H1 (cell line): ENCODE data around the gene NDRG2. TPM values are rescaled to one million over a fixed set of nuclear protein-coding genes. Genes with fewer than 3 reads are reported as not detected.

Experiments
- CTCF ChIA-PET: fragments of 300-600 bp; sonication (Branson Sonifier 250); formaldehyde crosslinking; loops from one replicate; lab custom pipeline; 2021; ENCODE audit not compliant: partially characterized antibody; lab: Charles Lee
- POLR2A ChIA-PET: fragments of 300-600 bp; sonication (Branson Sonifier 250); formaldehyde crosslinking; loops from one replicate; lab custom pipeline; 2021; ENCODE audit warnings: inconsistent platforms; ENCODE audit not compliant: partially characterized antibody; lab: Charles Lee
- DNase-seq, 2 experiments: peaks; one replicate each; pipeline versions ENCODE4 v3.0.0 to v3.0.0-alpha.2; 2010 to 2022; ENCODE audit warnings: low spot score in 2 of 2, low read depth in 1 of 2, mixed read lengths in 1 of 2
- FAIRE-seq: peaks from 2 replicates; lab custom pipeline; 2011; peaks lifted over from hg19 to GRCh38; lab: Jason Lieb, UNC
- H2AFZ ChIP-seq: 2 replicates; pipeline ENCODE4 v1.8.1; 2012; ENCODE audit warnings: low read length, inconsistent platforms
- H2AK5ac ChIP-seq: 2 replicates; pipeline ENCODE4 v1.6.1; 2013; ENCODE audit warnings: low read depth, low read length
- H2BK120ac ChIP-seq: replicated peaks from 2 replicates; pipeline ENCODE3; 2013; ENCODE audit warnings: low read depth, low read length, inconsistent platforms
- H2BK12ac ChIP-seq: 2 replicates; pipeline ENCODE4 v1.6.1; 2013; ENCODE audit warnings: low read depth, low read length
- H2BK15ac ChIP-seq: 2 replicates; pipeline ENCODE4 v1.6.1; 2013; ENCODE audit warnings: low read length
- H2BK20ac ChIP-seq: 2 replicates; pipeline ENCODE4 v1.6.1; 2013; ENCODE audit warnings: low read length
- H2BK5ac ChIP-seq: 2 replicates; pipeline ENCODE4 v1.6.1; 2013; ENCODE audit warnings: low read depth, low read length
- H3K14ac ChIP-seq: 2 replicates; pipeline ENCODE4 v1.6.1; 2013; ENCODE audit warnings: inconsistent platforms; ENCODE audit not compliant: insufficient read length
- H3K18ac ChIP-seq: 2 replicates; pipeline ENCODE4 v1.6.1; 2013; ENCODE audit warnings: low read length; ENCODE audit errors: extremely low read depth
- H3K23ac ChIP-seq: 2 replicates; pipeline ENCODE4 v1.6.1; 2013; ENCODE audit warnings: inconsistent platforms; ENCODE audit not compliant: insufficient read length
- H3K23me2 ChIP-seq: 2 replicates; pipeline ENCODE4 v1.6.1; 2013; ENCODE audit warnings: low read depth, low read length
- H3K27ac ChIP-seq: 2 replicates; pipeline ENCODE4 v1.6.1; 2011; ENCODE audit warnings: low read depth, low read length, inconsistent platforms
- H3K27me3 ChIP-seq, 4 experiments: replicated peaks in 1 of 4; 1 replicate in 1 of 4; 2 replicates in 3 of 4; pipeline versions ENCODE4 v1.6.1 to v1.8.1; 2011 to 2013; ENCODE audit warnings: low read length in 3 of 4, mild to moderate bottlenecking in 3 of 4, inconsistent platforms in 2 of 4, mixed read lengths in 2 of 4, moderate library complexity in 1 of 4; ENCODE audit not compliant: control insufficient read depth in 3 of 4, insufficient read depth in 3 of 4; ENCODE audit errors: extremely low read depth in 1 of 4
- H3K36me3 ChIP-seq, 4 experiments: 2 replicates each; pipeline versions ENCODE4 v1.6.1 to v1.8.1; 2011 to 2013; ENCODE audit warnings: mild to moderate bottlenecking in 4 of 4, low read length in 3 of 4, moderate library complexity in 2 of 4, control low read depth in 1 of 4, inconsistent platforms in 1 of 4; ENCODE audit not compliant: insufficient read depth in 4 of 4, control insufficient read depth in 2 of 4
- H3K4ac ChIP-seq: replicated peaks from 2 replicates; pipeline ENCODE3; 2013; ENCODE audit warnings: low read length, low read depth, mixed read lengths, inconsistent platforms; ENCODE audit not compliant: insufficient read length
- H3K4me1 ChIP-seq, 4 experiments: replicated peaks in 1 of 4; 1 replicate in 1 of 4; 2 replicates in 3 of 4; pipeline versions ENCODE4 v1.6.1 to v1.8.1; 2011 to 2013; ENCODE audit warnings: low read length in 3 of 4, inconsistent platforms in 2 of 4, mixed read lengths in 1 of 4; ENCODE audit not compliant: insufficient read depth in 4 of 4, control insufficient read depth in 3 of 4
- H3K4me2 ChIP-seq, 2 experiments: 2 replicates each; pipeline versions ENCODE4 v1.6.1 to v1.8.1; 2011 to 2013; ENCODE audit warnings: low read depth in 2 of 2, low read length in 2 of 2, control low read depth in 1 of 2, inconsistent platforms in 1 of 2, mild to moderate bottlenecking in 1 of 2; ENCODE audit not compliant: insufficient read depth in 1 of 2
- H3K4me3 ChIP-seq, 4 experiments: fragments of 200-600, 300-600 bp in 1 of 4; sonication (generic), shearing (Covaris generic), sonication (Bioruptor Twin) in 1 of 4; 2 replicates each; pipeline versions ENCODE4 v1.5.1 to v1.8.1; 2011 to 2016; ENCODE audit warnings: low read length in 4 of 4, low read depth in 3 of 4, control low read depth in 2 of 4, inconsistent platforms in 2 of 4, mild to moderate bottlenecking in 2 of 4, mixed read lengths in 1 of 4, moderate library complexity in 1 of 4; ENCODE audit not compliant: insufficient read depth in 2 of 4; ENCODE audit errors: extremely low read depth in 1 of 4
- H3K56ac ChIP-seq: replicated peaks from 2 replicates; pipeline ENCODE3; 2013; ENCODE audit warnings: low read depth, mild to moderate bottlenecking, mixed read lengths, low read length, inconsistent platforms; ENCODE audit not compliant: insufficient read length
- H3K79me1 ChIP-seq: 2 replicates; pipeline ENCODE4 v1.6.1; 2013; ENCODE audit warnings: low read depth, low read length, control low read depth
- H3K79me2 ChIP-seq, 2 experiments: 2 replicates each; pipeline versions ENCODE4 v1.6.1 to v1.8.1; 2012 to 2013; ENCODE audit warnings: low read length in 2 of 2, mild to moderate bottlenecking in 2 of 2, inconsistent platforms in 1 of 2; ENCODE audit not compliant: insufficient read depth in 2 of 2, control insufficient read depth in 1 of 2
- H3K9ac ChIP-seq, 4 experiments: replicated peaks in 1 of 4; 1 replicate in 1 of 4; 2 replicates in 3 of 4; pipeline versions ENCODE4 v1.6.1 to v1.8.1; 2011 to 2013; ENCODE audit warnings: low read depth in 3 of 4, low read length in 3 of 4, control low read depth in 2 of 4, mild to moderate bottlenecking in 2 of 4, moderate library complexity in 2 of 4, inconsistent platforms in 1 of 4; ENCODE audit errors: extremely low read depth in 1 of 4
- H3K9me3 ChIP-seq, 2 experiments: 2 replicates each; pipeline versions ENCODE4 v1.6.1 to v1.8.1; 2012 to 2013; ENCODE audit warnings: mild to moderate bottlenecking in 2 of 2, moderate library complexity in 2 of 2, control low read depth in 1 of 2, inconsistent platforms in 1 of 2, low read depth in 1 of 2, low read length in 1 of 2, mixed read lengths in 1 of 2; ENCODE audit not compliant: insufficient read depth in 2 of 2
- H4K20me1 ChIP-seq, 2 experiments: replicated peaks in 1 of 2; 2 replicates each; pipeline versions ENCODE3 to v1.8.1; 2011 to 2013; ENCODE audit warnings: inconsistent platforms in 2 of 2, low read length in 2 of 2, mild to moderate bottlenecking in 1 of 2; ENCODE audit not compliant: insufficient read depth in 2 of 2, control insufficient read depth in 1 of 2
- H4K5ac ChIP-seq: 2 replicates; pipeline ENCODE4 v1.6.1; 2013; ENCODE audit warnings: low read length, low read depth, mixed read lengths, inconsistent platforms; ENCODE audit not compliant: insufficient read length
- H4K8ac ChIP-seq: 2 replicates; pipeline ENCODE4 v1.8.0; 2013; ENCODE audit warnings: mild to moderate bottlenecking, moderate library complexity, low read length, inconsistent platforms; ENCODE audit not compliant: insufficient read depth; ENCODE audit errors: extremely low read depth
- H4K91ac ChIP-seq: replicated peaks from 2 replicates; pipeline ENCODE3; 2013; ENCODE audit warnings: low read length, mixed read lengths, inconsistent platforms; ENCODE audit not compliant: insufficient read length
- ATF2 ChIP-seq: IDR thresholded peaks from 2 replicates; pipeline ENCODE4 v1.6.1; 2012; ENCODE audit warnings: low read length, inconsistent platforms
- CBX8 ChIP-seq: fragments of 300-800, 300-1000 bp; sonication (generic); IDR thresholded peaks from 2 replicates; pipeline ENCODE4 v1.7.1; 2016; ENCODE audit warnings: low read depth, low read length, borderline replicate concordance
- CHD1 ChIP-seq: IDR thresholded peaks from 2 replicates; pipeline ENCODE4 v1.6.1; 2012; ENCODE audit warnings: low read depth, low read length, improper control_type of control experiment
- GTF2F1 ChIP-seq: IDR thresholded peaks from 2 replicates; pipeline ENCODE4 v1.6.1; 2012; ENCODE audit warnings: low read depth, low read length, improper control_type of control experiment, borderline replicate concordance
- JUN ChIP-seq: IDR thresholded peaks from 2 replicates; pipeline ENCODE4 v1.6.1; 2011; ENCODE audit warnings: low read depth, mild to moderate bottlenecking, improper control_type of control experiment, low read length
- KDM5A ChIP-seq: fragments of 200-600 bp; IDR thresholded peaks from 2 replicates; pipeline ENCODE4 v1.7.1; 2012; ENCODE audit warnings: mild to moderate bottlenecking, low read length, inconsistent platforms, mixed read lengths
- NANOG ChIP-seq: IDR thresholded peaks from 2 replicates; pipeline ENCODE4 v1.6.1; 2011; ENCODE audit warnings: low read length, low read depth, mild to moderate bottlenecking, inconsistent platforms; ENCODE audit not compliant: insufficient read depth, poor library complexity, severe bottlenecking
- NRF1 ChIP-seq: IDR thresholded peaks from 2 replicates; pipeline ENCODE4 v1.6.1; 2011; ENCODE audit warnings: mild to moderate bottlenecking, low read depth, low read length, improper control_type of control experiment
- SAP30 ChIP-seq: fragments of 300-600 bp; sonication (generic); IDR thresholded peaks from 2 replicates; pipeline ENCODE4 v1.7.1; 2012; ENCODE audit warnings: low read length, moderate library complexity, mild to moderate bottlenecking, inconsistent platforms; ENCODE audit not compliant: insufficient read depth, insufficient replicate concordance
- WGBS, 2 experiments: shearing (Covaris generic) in 1 of 2; methylation state at CpG; one replicate each; pipeline versions ENCODE4 v1.1.6 to v1.1.7; 2013 to 2015; ENCODE audit warnings: low lambda C conversion rate in 2 of 2, mixed read lengths in 2 of 2, inconsistent platforms in 1 of 2, low coverage in 1 of 2, missing lambda C conversion rate in 1 of 2; ENCODE audit not compliant: insufficient replicate concordance in 2 of 2, insufficient coverage in 1 of 2, insufficient read length in 1 of 2; ENCODE audit errors: extremely low coverage in 1 of 2, missing lambda C conversion rate in 1 of 2; 5-methylcytosine and 5-hydroxymethylcytosine counted together
- polyA plus RNA-seq, 7 experiments: library from polyadenylated mRNA; depleted of rRNA in 3 of 7; stranded (reverse) in 5 of 7; unstranded in 2 of 7; fragments of >200 nt in 5 of 7; fragments of 200-250 nt in 2 of 7; gene quantifications; 1 replicate in 5 of 7; 2 replicates in 1 of 7; 4 replicates in 1 of 7; pipeline versions ENCODE4 v1.2.1 to v1.2.3, GENCODE V29; 2011 to 2013; ENCODE audit warnings: missing spikeins in 2 of 7, mixed read lengths in 2 of 7
- total RNA-seq: library from RNA; stranded (reverse); fragmentation: NEBNext Ultra II Directional; extraction: Animal tissue kit (Norgen Biotek cat#: 25700); gene quantifications from 2 replicates; pipeline ENCODE4 v1.2.1, GENCODE V29; 2021

Gene NDRG2
- total and polyA plus RNA-seq, 2 of the 8 experiments (the other 6 are each of a cell fraction or from before 2014, with no cell fraction given) = 29.9 to 48.6 TPM

GRCh38 chr14:21036751-21037150 is 11.9 kb upstream of the NDRG2 start:
- Histone ChIP-seq H2BK120ac (no peak overlapping the region), H3K14ac (no peak overlapping the region), H4K20me1 (no peaks in the 10 kb centered on the region), H3K4me2 (no peak overlapping the region), H3K23ac (no peak overlapping the region), H3K4ac (no peak overlapping the region), H4K91ac (no peak overlapping the region), H3K36me3 (no peaks in the 10 kb centered on the region), H3K9ac (no peak overlapping the region), H2AK5ac (no peak overlapping the region), H2BK15ac (no peak overlapping the region), H2AFZ (no peak overlapping the region), H3K9me3 (no peaks in the 10 kb centered on the region), H3K23me2 (peaks cover 2% of the 10 kb centered on the region; the same call in 1 of the 2 replicates), H2BK20ac (no peak overlapping the region), H3K79me1 (no peaks in the 10 kb centered on the region), H2BK12ac (no peak overlapping the region), H3K4me1 (peaks cover 8 to 11% (median 10%) of the 10 kb centered on the region in 4 experiments; a peak in 6 of 7 replicates), H2BK5ac (no peak overlapping the region), H3K56ac (no peak overlapping the region), H3K4me3 (no peak overlapping the region), H3K79me2 (no peaks in the 10 kb centered on the region), H4K8ac (no peak overlapping the region), H3K18ac (no peak overlapping the region), H3K27ac (no peak overlapping the region), H4K5ac (no peak overlapping the region), H3K27me3 (no peaks in the 10 kb centered on the region)
- no peak for TF ChIP-seq CHD1
- no peak for TF ChIP-seq KDM5A
- no peak for TF ChIP-seq ATF2
- TF ChIP-seq NRF1 = no peak
- no peak for TF ChIP-seq GTF2F1
- TF ChIP-seq SAP30 = no peak
- no peak for TF ChIP-seq NANOG
- no peak for TF ChIP-seq JUN
- TF ChIP-seq CBX8 = no peak
- POLR2A ChIA-PET = interaction anchor here (1.2 kb wide), 1 partner anchor 10 kb away, joined by 3 read pairs; no protein-coding TSS in a partner anchor
- FAIRE-seq (no peak), DNase-seq (no peak)
- CTCF ChIA-PET = interaction anchor here (0.8 to 8.8 kb wide), 9 partner anchors 9 to 67 kb away, joined by 3 to 152 read pairs (median 7); no protein-coding TSS in a partner anchor
- WGBS, 2 experiments = 91% methylated on average over 7 of the region's 7 CpGs; no CpG with 5 or more reads in 1 of the 2 experiments
